Measurements from ENCODE around the gene DCUN1D3.

The DCUN1D3 gene

GRCh38 chr16:20826039-20826566 is 74.1 kb downstream of the DCUN1D3 start:
- Histone ChIP-seq H3K79me2 (ENCODE audit: insufficient read depth, low read length) (no peaks in the 10 kb centered on the region), H3K27me3 (ENCODE audit: insufficient read depth, low read length) (no peaks in the 10 kb centered on the region), H3K4me3 (ENCODE audit: low read depth, low read length, poor library complexity, severe bottlenecking) (no peak overlapping the region), H3K4me2 (ENCODE audit: low read length) (no peak overlapping the region), H3F3A (ENCODE audit: insufficient read depth, low read length) (no peaks in the 10 kb centered on the region), H3K27ac (ENCODE audit: low read depth, low read length, poor library complexity, severe bottlenecking) (no peak overlapping the region), H3K9me3 (ENCODE audit: low read length) (no peaks in the 10 kb centered on the region), H3K9me2 (ENCODE audit: low read depth, low read length) (no peaks in the 10 kb centered on the region), H3K9ac (ENCODE audit: low read length) (no peak overlapping the region), H3K4me1 (ENCODE audit: insufficient read depth, low read length, severe bottlenecking) (no peaks in the 10 kb centered on the region), H4K20me1 (ENCODE audit: insufficient read depth, low read length) (no peaks in the 10 kb centered on the region), H2AFZ (ENCODE audit: low read length) (no peak overlapping the region), H3K36me3 (ENCODE audit: insufficient read depth, low read length) (peaks cover 54% of the 10 kb centered on the region)
- no peak for TF ChIP-seq CTCF (IDR thresholded peaks at IDR 0.05; ENCODE audit: low read length)
- TF ChIP-seq EZH2 (IDR thresholded peaks at IDR 0.05; ENCODE audit: borderline replicate concordance, low read length): no peak

- Histone ChIP-seq H3K9ac (ENCODE audit: low read length) (no peak overlapping the region), H3K9me2 (ENCODE audit: low read depth, low read length) (no peaks in the 10 kb centered on the region), H3F3A (ENCODE audit: insufficient read depth, low read length) (no peaks in the 10 kb centered on the region), H4K20me1 (ENCODE audit: insufficient read depth, low read length) (no peaks in the 10 kb centered on the region), H3K9me3 (ENCODE audit: low read length) (no peaks in the 10 kb centered on the region), H3K4me1 (ENCODE audit: insufficient read depth, low read length, severe bottlenecking) (no peaks in the 10 kb centered on the region), H3K79me2 (ENCODE audit: insufficient read depth, low read length) (no peaks in the 10 kb centered on the region), H3K27me3 (ENCODE audit: insufficient read depth, low read length) (no peaks in the 10 kb centered on the region), H2AFZ (ENCODE audit: low read length) (no peak overlapping the region), H3K36me3 (ENCODE audit: insufficient read depth, low read length) (peaks cover 55% of the 10 kb centered on the region), H3K4me3 (ENCODE audit: low read depth, low read length, poor library complexity, severe bottlenecking) (no peak overlapping the region), H3K27ac (ENCODE audit: low read depth, low read length, poor library complexity, severe bottlenecking) (no peak overlapping the region), H3K4me2 (ENCODE audit: low read length) (no peak overlapping the region)
- TF ChIP-seq CTCF (IDR thresholded peaks at IDR 0.05; ENCODE audit: low read length) (no peak), EZH2 (IDR thresholded peaks at IDR 0.05; ENCODE audit: borderline replicate concordance, low read length) (no peak)
These were observed 77.4 kb downstream of the DCUN1D3 start for GRCh38 chr16:20822521-20823325.

- no peak overlapping the region for H3K4me2 ChIP-seq (ENCODE audit: low read length)
- H3K4me3 ChIP-seq (ENCODE audit: low read depth, low read length, poor library complexity, severe bottlenecking): no peak overlapping the region
- H4K20me1 ChIP-seq (ENCODE audit: insufficient read depth, low read length): no peaks in the 10 kb centered on the region
- H3K9me3 ChIP-seq (ENCODE audit: low read length): no peaks in the 10 kb centered on the region
- no peaks in the 10 kb centered on the region for H3K9me2 ChIP-seq (ENCODE audit: low read depth, low read length)
- no peak overlapping the region for H3K27ac ChIP-seq (ENCODE audit: low read depth, low read length, poor library complexity, severe bottlenecking)
- H3K36me3 ChIP-seq (ENCODE audit: insufficient read depth, low read length): peaks cover 49% of the 10 kb centered on the region
- no peak overlapping the region for H3K9ac ChIP-seq (ENCODE audit: low read length)
- H3K79me2 ChIP-seq (ENCODE audit: insufficient read depth, low read length): no peaks in the 10 kb centered on the region
- no peak for TF ChIP-seq CTCF (IDR thresholded peaks at IDR 0.05; ENCODE audit: low read length)
- TF ChIP-seq EZH2 (IDR thresholded peaks at IDR 0.05; ENCODE audit: borderline replicate concordance, low read length): no peak
- no peaks in the 10 kb centered on the region for H3K4me1 ChIP-seq (ENCODE audit: insufficient read depth, low read length, severe bottlenecking)
- no peak overlapping the region for H2AFZ ChIP-seq (ENCODE audit: low read length)
- no peaks in the 10 kb centered on the region for H3K27me3 ChIP-seq (ENCODE audit: insufficient read depth, low read length)
- no peaks in the 10 kb centered on the region for H3F3A ChIP-seq (ENCODE audit: insufficient read depth, low read length)
These were observed 78.5 kb downstream of the DCUN1D3 start for GRCh38 chr16:20821682-20822081.
